KMS-11 (cell line): ENCODE data around the gene CSRP3.

Experiments used
- H2AFZ ChIP-seq: fragments of 200-600 bp; sonication (generic); 2 replicates; pipeline ENCODE4 v1.6.1; 2016; ENCODE audit warnings: antibody characterized with exemption, mixed run types, low read depth
- H3K27ac ChIP-seq: fragments of 200-600 bp; sonication (generic); 2 replicates; pipeline ENCODE4 v1.6.1; 2016; ENCODE audit warnings: mild to moderate bottlenecking, mixed run types
- H3K27me3 ChIP-seq: fragments of 200-600 bp; sonication (generic); 2 replicates; pipeline ENCODE4 v1.6.1; 2017; ENCODE audit warnings: mild to moderate bottlenecking, low read depth, mixed run types, moderate library complexity; ENCODE audit not compliant: insufficient read depth
- H3K36me3 ChIP-seq: fragments of 200-600 bp; sonication (generic); 2 replicates; pipeline ENCODE4 v1.6.1; 2017; ENCODE audit warnings: mild to moderate bottlenecking, mixed run types; ENCODE audit not compliant: insufficient read depth
- H3K4me1 ChIP-seq: fragments of 200-600 bp; sonication (generic); 2 replicates; pipeline ENCODE4 v1.6.1; 2016; ENCODE audit warnings: mild to moderate bottlenecking, low read depth, mixed run types; ENCODE audit not compliant: poor library complexity, severe bottlenecking
- H3K4me2 ChIP-seq: fragments of 200-600 bp; sonication (generic); 2 replicates; pipeline ENCODE4 v1.7.0; 2016; ENCODE audit warnings: mild to moderate bottlenecking, mixed run types
- H3K4me3 ChIP-seq: fragments of 200-600 bp; sonication (generic); IDR thresholded peaks from 2 replicates; pipeline ENCODE4 v1.6.1; 2017; ENCODE audit warnings: low read depth, low read length, mixed read lengths; ENCODE audit not compliant: insufficient read depth
- H3K79me2 ChIP-seq: fragments of 200-600 bp; sonication (generic); 2 replicates; pipeline ENCODE4 v1.6.1; 2016; ENCODE audit warnings: low read depth, mixed run types; ENCODE audit not compliant: insufficient read depth
- H3K9ac ChIP-seq: fragments of 200-600 bp; sonication (generic); 2 replicates; pipeline ENCODE4 v1.6.1; 2016; ENCODE audit warnings: mild to moderate bottlenecking, mixed run types
- H4K20me1 ChIP-seq: fragments of 200-600 bp; sonication (generic); 2 replicates; pipeline ENCODE4 v1.6.1; 2016; ENCODE audit warnings: mild to moderate bottlenecking, mixed run types; ENCODE audit not compliant: insufficient read depth
- CTCF ChIP-seq: fragments of 200-600 bp; sonication (generic); conservative IDR thresholded peaks from 2 replicates; pipeline ENCODE4 v1.6.1; 2017; ENCODE audit warnings: low read depth, mild to moderate bottlenecking, antibody characterized with exemption, low read length, moderate library complexity, mixed read lengths

CSRP3 gene

DNA sequence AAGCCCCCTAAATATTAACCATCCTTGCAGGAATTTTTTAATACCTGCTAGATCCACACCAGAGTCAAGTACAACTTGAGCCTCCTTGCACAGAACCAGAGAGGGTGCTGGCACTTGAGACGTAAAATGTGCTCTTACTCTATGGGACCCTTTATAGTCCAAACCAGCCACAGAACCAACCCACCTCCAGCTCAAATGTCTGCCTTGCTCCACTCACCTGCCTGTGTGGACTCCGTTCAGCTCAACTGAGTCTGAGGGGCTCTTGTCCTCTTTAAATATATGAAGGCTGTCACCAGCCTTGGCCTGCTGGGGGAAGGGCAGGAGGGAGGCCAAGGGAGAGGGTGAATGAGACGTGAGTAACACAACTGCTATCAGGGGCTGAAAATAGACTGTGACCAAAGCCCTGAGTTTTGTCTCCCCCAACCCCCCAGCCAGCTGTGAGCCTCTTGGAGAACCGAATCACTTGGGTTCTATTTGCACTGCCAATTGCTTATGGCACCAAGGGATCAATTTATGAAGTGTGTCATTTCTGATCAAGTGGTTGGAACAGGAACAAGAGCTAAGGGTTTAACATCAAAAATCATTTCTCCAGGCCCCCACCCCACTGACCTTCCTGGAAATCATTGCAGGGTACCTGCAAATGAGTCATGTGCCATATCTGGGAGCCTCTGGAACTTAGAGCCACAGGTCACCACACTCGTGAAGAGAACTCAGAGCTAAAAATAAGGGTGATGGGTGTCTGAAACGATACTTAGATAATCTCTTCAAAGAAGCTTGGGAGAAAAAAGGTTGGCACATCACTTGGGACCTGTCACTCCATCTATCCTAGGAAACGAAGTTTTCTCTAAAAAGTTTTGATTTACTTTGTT, at the start of gene CSRP3:
TSS of gene CSRP3 (minus strand) at position 247 of the 869 bp plus-strand sequence. CDS start 9,535 bp downstream, outside the sequence.
- H3K36me3 ChIP-seq, result no peaks in the 10 kb centered on the region
- H3K27ac ChIP-seq, result no peak within 1 kb of the TSS

GRCh38 chr11:19251577-19251976, 49.8 kb upstream of the CSRP3 start:
- no peak overlapping the region for H3K27ac ChIP-seq
- no peak for TF ChIP-seq CTCF
- H3K27me3 ChIP-seq, result no peaks in the 10 kb centered on the region
- H3K4me2 ChIP-seq, result no peak overlapping the region
- H3K36me3 ChIP-seq, result no peaks in the 10 kb centered on the region
- no peak overlapping the region for H2AFZ ChIP-seq
- H3K79me2 ChIP-seq, result no peaks in the 10 kb centered on the region
- no peak overlapping the region for H3K9ac ChIP-seq
- H3K4me1 ChIP-seq, result no peaks in the 10 kb centered on the region
- H3K4me3 ChIP-seq, result no peak overlapping the region
- H4K20me1 ChIP-seq, result no peaks in the 10 kb centered on the region

More for the DNA sequence above, at the start of gene CSRP3:
- no peak within 1 kb of the TSS for H3K4me3 ChIP-seq
- H4K20me1 ChIP-seq, result no peaks in the 10 kb centered on the region
- no peaks in the 10 kb centered on the region for H3K4me1 ChIP-seq
- TF ChIP-seq CTCF, result no peak
- H3K79me2 ChIP-seq, result no peaks in the 10 kb centered on the region
- H3K27me3 ChIP-seq, result no peaks in the 10 kb centered on the region
- no peak within 1 kb of the TSS for H3K4me2 ChIP-seq
- no peak within 1 kb of the TSS for H2AFZ ChIP-seq
- no peak within 1 kb of the TSS for H3K9ac ChIP-seq

DNA sequence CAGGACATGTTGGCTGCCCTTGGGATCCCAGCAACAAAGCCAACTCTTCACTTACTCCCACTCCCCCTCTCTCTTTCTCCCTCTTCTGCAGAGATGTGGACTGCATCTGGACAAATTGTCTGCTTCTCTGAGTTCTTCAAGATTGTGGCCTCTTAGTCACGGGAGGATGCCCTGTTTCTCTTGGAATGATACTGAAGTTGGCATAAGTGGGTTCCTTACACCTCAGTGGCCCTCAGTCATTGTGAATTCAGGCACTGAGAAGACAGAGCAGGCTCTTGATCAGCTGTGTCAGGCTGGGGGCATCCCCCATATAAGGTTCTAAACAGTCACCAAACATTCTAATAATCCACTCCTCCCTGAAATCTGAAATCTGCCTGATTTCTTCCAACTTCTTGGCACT, 45.0 kb upstream of the CSRP3 start:
- Histone ChIP-seq H3K36me3 (no peaks in the 10 kb centered on the region), H4K20me1 (no peaks in the 10 kb centered on the region), H2AFZ (no peak overlapping the region), H3K27ac (no peak overlapping the region), H3K79me2 (no peaks in the 10 kb centered on the region), H3K9ac (no peak overlapping the region), H3K4me2 (no peak overlapping the region), H3K4me1 (no peaks in the 10 kb centered on the region), H3K27me3 (no peaks in the 10 kb centered on the region), H3K4me3 (no peak overlapping the region)
- TF ChIP-seq CTCF, result no peak

DNA sequence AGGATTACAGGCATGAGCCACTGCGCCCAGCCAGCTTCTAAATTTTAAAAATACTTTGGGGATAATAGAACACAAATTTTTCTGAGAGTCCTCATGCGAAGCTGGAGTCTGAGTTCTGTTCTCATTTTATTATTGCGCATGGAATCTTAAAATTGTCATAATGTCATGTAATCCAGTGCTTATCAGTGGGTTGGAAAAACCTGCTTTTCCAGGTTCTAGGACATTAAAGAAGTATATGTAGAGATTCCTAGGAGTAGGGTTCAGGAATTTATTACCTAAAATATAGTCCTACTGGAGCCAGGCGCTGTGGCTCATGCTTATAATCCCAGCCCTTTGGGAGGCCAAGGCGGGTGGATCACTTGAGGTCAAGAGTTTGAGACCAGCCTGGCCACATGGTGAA, 43.6 kb upstream of the CSRP3 start:
- Histone ChIP-seq H3K4me1 (no peaks in the 10 kb centered on the region), H4K20me1 (no peaks in the 10 kb centered on the region), H2AFZ (no peak overlapping the region), H3K27ac (no peak overlapping the region), H3K36me3 (no peaks in the 10 kb centered on the region), H3K79me2 (peaks cover 4% of the 10 kb centered on the region; the same call in 1 of the 2 replicates), H3K4me2 (no peak overlapping the region), H3K9ac (no peak overlapping the region), H3K27me3 (no peaks in the 10 kb centered on the region), H3K4me3 (no peak overlapping the region)
- no peak for TF ChIP-seq CTCF
